HG03439 (cell line): ENCODE measurements around the gene C9.
A peak's percentile ranks its signal among the peaks of the same experiment; 100 is the strongest.
"Not testable (repeated sequence)": the region's sequence is repeated elsewhere in the genome, so short reads cannot be mapped to it uniquely, and the experiment has no call there.

Source experiments
- ATAC-seq: cut with Tn5 transposase; IDR thresholded peaks from one replicate; pipeline ENCODE4 v1.9.1; 2021; ENCODE audit warnings: mild to moderate bottlenecking, moderate library complexity; ENCODE audit not compliant: unreplicated experiment

The C9 gene

DNA sequence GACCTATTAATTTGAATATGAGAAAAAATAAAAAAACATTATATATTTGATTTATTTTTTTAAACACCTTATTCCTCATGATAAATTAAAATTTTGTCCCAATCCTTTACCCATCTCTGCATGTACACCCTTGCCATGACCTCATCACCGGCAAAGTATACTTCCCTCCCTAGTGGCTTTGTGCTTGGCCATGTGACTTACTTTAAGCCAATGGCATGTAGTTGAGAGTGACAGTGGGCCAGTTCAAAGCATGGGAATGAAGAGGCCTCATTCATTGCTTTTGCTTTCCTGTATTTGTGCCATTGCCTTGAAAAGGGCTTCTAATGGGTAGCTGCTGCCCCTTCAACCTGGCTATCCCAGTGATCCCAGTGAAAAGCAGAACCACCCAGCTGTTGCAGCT, 31.2 kb downstream of the C9 start:
- ATAC-seq = no peak

DNA sequence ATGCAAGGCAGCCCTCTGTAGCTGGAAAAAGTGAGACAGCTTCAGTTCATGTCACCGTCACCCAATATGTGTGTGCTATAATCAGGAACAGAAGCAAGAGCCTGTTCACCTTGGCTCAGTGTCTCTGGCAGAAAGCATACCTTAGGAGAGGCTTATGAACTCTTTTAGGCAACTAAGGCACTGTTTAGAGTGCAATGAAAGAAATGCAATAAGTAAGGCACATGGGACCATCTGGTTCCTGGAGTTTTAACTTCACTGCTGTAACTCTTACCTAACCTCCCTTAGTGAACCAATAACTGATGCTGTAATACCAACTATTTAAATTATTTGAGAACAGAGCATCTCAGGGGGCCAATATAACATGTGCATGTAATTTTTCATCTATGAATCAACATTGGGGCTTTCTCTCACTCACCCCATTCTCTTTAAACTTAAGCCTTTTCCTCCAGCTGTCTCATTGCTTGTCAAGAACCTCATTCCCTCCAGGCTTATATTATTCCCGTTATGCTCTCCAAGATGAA, 32.4 kb downstream of the C9 start:
- ATAC-seq = no peak

DNA sequence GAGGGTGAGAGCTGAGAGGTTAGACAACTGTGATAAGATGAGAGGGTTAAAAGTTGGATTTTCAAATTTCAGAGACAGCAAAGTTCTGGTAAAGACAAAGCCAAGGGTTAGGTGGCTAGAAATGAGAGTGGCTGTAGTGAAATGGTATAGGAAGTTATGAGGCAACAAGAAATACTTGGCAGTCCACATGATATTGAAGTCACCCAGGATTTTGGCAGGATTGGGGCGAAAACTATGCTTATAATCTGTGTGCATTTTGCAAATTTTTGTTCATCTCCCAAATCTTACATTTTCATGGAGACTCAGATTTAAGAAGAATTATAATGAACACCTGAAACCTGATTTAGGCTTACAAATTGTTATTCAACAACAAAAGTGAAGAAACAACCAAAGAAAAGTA, 35.6 kb downstream of the C9 start:
- no peak for ATAC-seq

DNA sequence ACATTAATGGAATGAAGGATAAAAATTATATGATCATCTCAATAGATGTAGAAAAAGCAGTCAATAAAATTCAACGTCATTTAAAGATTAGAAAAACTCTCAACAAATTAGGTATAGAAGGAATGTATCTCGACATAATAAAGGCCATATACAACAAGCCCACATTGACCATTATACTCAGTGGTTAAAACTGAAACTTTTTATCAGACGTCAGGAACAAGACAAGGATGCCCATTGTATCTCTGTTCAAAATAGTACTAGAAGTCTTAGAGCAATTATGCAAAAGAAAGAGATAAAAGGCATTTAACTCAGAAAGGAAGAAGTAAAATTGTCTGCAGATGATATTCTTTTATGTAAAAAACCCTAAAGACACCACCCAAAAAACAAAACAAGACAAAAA, 40.8 kb downstream of the C9 start:
- ATAC-seq = no peak

DNA sequence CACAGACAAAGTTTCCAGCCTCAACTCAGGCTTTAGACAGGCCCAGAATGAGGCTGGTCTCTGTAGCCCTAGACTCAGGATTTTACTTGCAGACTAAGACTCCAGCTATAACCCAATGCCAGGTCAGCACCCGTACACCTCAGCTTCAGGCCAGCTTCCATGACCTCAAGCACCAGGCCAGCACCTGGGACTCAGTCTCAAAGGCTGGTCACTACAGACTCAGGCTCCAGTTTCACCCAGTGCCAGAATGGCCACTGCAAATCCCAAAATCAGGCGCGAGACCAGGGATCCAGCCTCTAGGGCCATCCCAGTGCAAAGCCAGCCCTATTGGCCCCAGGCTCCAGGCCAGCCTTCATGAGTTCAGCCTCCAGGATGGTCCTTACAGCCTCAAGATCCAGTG, 44.9 kb downstream of the C9 start:
- ATAC-seq = no peak

DNA sequence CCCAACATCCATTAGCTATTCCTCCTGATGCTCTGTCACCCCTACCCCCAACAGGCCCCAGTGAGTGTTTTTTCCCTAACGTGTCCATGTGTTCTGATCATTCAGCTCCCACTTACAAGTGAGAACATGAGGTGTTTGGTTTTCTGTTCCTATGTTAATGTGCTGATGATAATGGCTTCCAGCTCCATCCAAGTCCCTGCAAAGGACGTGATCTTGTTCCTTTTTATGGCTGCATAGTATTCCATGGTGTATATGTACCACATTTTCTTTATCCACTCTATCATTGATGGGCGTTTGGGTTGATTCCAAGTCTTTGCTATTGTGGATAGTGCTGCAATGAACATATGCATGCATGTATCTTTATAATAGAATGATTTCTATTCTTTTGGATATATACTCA, 47.8 kb downstream of the C9 start:
- not testable (repeated sequence) for ATAC-seq

DNA sequence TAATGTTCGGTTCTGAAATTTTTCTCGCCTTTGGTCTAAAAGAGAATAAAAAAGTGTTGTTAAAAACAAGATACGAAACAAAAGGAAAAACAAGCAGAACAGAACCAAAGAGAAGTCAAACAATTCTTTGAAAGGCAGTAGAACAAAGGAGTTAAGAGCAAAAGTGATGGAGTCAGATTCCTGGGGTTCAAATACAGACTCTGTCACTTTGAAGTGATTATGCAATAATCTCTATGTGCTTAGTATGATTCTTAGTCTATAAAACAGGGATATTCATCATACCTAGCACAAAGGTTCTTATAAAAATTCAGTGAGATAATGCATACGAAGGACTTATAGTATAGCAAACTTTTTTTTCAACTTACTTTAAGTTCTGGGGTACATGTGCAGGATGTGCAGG, 48.3 kb downstream of the C9 start:
- ATAC-seq = no peak

DNA sequence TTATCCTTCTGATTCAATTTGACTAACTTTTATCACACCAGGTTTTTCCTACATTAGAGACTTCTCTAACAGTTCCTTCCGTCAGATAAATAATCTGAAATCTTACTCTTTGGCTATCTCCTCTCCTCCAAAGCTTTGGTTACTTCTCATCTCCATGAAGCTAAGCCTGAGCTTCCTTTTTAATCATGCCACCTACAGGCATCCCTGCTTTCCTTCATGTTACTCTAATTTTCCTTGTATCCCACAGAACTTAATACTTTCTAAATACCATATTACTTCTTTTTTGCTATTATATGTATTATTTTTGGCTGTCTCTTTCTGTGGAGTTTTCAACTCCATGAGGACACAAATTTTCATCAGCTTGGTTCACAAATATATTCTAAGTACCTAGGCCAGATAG, 49.7 kb downstream of the C9 start:
- ATAC-seq = no peak

DNA sequence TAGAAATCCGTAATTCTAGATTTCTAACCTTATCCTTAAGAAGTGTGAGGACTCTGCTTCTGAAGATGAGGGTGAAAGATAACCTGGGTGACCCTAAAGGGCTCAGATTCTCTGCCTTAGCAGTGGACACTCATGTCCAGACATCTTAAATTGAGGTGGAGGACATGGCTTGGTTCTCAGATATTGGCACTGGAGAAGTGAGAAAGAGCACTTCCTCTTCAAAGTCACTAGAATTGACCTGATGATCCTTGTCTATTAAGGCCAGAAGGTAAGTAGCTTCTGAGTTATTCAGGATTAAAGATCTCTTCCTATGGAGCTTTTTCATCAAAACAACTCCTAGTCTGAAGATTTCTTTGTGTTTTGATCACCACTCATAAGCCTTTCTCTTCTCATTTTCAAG, 54.8 kb downstream of the C9 start:
- ATAC-seq = no peak

DNA sequence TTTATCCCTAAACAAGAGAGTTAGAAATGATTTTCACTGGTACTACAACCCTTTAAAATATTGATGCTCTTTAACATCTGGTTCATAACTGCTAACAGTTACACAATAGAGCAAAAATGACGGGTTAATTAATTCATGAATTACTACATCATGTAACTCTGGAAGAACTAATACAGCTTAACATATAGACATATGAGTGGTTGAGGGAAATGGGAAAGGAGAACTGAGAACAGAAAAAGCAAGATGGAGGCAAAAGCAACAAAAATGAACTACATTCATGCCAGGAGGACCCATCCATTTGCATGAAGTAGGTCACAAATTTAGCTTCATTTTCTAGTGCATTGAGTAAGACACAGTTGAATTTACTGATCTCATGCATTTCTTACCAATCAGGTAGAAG, 61.8 kb downstream of the C9 start:
- ATAC-seq = peak; percentile 49

DNA sequence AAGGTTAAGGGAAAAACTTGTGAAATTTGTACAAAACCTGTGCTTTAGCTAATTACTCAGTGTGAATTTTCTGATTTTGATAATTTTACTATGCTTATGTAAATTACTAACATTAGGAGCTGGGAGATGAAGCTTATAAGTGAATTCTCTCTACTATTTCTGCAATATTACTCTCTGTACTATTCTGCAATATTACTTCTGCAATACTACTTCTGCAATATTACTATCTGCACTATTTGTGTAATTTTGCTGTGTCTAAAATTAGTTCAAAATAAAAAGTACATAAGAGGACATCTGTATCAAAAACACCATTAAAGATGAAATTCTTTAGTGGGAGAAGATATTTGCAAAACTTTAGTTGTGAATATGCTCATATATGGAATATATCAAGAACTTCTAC, 62.9 kb downstream of the C9 start:
- ATAC-seq = no peak

DNA sequence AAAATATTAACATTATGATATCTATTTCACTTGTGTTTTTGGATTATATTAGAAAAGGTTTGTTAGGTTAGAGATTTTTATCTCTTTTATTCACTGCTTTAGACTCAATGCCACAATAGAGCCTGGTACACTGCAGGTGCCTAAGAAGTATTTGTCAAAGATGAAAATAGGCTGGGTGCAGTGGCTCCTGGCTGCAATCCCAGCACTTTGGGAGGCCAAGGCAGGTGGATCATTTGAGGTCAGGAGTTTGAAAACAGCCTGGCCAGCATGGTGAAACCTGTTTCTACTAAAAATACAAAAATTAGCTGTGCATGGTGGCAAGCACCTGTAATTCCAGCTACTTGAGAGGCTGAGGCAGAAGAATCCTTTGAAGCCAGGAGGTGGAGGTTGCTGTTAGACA, 64.3 kb downstream of the C9 start:
- ATAC-seq = no peak

DNA sequence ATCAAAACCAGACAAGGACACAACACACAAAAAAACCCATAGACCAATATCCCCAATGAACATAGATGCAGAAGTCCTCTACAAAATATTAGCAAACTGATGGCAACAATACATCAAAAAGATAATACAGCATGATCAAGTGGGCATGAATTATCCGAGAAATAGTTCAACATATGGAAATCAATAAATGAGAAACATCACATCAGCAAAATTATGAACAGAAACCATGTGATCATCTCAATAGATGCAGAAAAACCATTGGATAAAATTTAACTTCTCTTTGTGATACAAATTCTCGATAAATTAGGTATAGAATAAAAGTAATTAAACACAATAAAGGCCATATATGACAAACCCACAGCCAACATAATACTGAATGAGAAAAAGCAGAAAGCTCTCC, 69.6 kb downstream of the C9 start:
- no peak for ATAC-seq

DNA sequence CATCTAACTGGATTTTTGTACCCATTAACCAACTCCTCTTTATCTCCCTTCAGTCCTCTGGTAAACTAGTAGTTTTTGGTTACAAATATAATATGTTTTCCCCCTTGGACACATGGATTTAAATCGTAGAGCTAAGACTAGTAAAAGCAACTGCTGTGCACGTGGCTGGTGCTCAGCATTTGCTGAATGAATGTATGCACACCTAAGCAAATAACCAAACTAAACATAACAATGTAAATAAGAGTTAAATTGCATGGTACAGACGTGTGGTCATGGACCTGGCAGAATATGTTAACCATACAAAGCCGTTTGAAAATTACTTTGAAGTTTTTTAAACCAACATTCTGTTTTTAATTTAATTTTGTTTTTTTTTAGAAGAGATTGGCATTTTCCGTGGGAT, 79.7 kb downstream of the C9 start:
- ATAC-seq = no peak

DNA sequence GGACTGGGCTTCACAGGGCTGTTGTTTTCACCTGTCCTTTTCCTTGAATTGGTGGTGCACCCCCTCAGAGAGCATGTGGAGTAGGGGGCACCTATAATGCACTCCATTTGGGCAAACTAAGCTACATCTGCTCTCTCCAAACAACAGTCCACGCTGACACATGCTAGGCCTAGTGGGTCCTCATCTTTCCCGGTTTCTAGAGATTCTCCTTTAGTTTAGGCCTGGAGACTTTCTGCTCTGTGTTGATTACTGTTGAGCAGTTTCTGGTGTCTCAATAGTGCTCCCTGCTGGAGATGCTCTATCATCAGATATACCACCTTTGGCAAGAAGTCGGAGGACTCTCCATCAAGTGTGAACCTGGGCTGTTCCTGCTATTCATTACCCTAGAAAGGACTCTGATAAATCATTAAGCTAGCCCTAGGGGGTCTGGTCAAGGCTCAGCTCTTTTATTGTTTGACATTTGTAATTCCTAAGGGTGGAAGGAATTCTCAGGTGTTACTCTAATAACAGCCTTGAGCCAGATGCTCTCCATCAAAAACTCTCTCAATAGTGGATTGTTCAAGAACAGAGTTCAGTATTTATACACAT, 81.0 kb downstream of the C9 start:
- no peak for ATAC-seq

DNA sequence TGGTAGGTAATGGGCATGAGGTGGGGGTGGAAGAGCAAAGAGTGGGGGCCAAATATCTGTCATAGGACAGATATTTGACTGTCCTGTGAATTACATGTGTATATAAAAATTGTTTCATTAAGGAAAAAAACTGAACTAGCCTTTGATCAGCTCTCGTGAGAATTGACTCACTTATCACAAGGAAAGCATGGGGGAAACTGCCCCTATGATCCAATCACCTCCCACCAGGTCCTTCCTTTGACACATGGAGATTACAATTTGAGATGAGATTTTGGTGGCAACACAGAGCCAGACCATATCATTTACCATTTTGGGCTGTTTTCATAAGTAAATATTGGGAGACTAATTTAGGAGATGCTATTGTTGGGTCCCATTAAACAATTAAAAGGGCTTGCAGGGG, 81.7 kb downstream of the C9 start:
- ATAC-seq = no peak

DNA sequence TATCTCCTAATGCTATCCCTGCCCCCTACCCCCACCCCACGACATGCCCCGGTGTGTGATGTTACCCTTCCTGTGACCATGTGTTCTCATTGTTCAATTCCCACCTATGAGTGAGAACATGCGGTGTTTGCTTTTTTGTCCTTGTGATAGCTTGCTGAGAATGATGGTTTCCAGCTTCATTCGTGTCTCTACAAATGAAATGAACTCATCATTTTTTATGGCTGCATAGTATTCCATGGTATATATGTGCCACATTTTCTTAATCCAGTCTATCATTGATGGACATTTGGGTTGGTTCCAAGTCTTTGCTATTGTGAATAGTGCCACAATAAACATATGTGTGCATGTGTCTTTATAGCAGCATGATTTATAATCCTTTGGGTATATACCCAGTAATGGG, 88.4 kb downstream of the C9 start:
- ATAC-seq = not testable (repeated sequence)

DNA sequence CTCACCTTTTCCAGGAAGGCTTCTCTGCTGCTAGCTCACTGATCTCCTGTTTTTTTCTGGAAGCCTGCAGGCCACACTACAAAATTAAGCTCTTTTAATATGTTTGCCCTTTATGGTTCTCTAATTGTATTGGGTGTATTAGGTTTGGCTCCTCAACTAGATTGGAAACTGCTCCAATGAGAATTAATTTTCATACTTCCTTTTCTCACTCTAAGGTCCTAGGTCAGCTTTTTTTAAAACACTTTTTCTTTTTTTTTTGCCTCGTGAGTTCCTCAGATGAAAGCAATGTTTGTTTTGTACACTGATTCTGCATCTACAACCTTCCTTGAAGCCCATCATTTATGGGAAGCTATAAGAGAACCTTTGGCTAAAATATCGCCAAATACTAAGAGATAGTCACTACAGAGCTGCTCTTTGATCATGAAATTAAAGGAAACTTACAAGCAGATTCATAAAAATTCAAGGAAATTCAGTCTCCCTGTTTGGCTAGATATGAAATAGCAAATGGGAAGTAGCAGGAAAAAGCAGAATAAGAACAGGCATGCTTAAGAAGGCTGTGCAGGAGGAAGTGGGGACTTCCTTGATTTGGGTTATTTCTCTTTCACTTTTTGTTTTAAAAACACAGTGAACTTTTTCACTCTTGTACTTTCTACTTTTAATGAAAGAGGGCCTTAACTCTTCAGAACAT, 89.8 kb downstream of the C9 start:
- ATAC-seq = peak; percentile 95

DNA sequence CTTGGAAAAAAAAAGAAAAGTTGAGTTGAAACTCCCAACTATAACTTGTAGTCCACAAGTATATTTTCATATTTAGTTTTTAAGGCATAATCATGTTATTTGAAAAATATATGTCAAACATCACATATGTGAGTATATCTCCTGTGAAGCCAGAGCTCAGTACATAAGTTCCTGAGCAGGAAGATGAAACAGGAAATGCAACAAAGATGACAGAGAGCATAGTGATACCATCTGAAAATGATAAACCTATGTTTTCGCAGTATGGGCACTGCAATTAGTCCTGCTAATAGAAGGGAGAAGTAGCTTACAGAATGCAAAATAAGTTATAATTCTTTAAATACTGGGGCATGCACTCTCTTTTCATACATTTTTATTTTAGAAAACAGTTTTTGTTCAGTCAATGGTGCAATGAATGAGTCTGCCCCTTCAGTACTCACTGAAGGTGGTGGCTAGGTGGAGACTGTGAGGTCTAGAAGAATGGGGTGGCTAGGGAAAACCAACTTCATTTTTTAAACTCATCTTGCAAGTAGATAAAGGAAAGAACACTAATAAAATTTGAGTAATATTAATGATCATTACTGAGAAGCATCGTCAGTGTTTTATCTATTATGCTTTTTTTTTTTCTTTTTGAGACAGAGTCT, 90.9 kb downstream of the C9 start:
- no peak for ATAC-seq

DNA sequence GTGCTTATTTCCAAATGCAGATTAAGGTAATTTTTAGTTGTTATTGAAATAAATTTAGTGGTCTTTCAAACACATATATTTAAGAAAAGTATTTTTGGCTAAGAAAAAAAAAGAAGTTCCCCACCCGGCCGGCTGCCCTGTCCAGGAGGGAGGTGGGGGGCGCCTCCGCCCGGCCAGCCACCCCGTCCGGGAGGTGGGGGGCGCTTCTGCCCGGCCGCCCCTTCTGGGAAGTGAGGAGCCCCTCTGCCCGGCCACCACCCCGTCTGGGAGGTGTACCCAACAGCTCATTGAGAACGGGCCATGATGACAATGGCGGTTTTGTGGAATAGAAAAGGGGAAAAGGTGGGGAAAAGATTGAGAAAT, 91.4 kb downstream of the C9 start:
- ATAC-seq = not testable (repeated sequence)

DNA sequence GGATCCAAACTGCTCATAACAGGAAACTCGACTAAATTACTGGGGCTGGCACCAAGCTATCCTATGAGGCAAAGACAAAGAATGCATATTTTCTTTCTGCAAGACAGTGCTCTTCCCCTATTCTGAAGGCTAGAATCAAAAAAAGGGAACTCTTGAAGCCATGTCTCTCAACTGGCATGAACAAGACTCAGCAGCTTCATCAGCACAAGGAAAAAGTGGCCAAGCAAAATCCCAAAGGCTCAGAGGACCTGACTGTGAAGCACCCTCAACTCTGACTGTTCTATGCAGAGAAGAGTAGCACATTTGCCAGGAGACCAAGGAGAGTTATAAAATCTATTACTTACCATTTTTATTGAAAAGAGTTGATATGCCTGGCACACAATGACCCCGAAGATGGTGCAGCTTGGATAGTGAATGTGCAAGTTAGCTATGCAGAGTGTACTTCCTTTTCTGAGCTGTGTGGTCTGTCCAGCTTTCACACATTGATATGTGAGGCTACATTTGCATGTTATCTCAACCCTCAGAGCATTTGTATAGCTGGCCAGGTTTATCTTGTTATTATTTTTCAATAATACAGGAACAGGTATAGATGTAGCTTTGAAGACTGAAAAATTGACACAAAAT, 94.0 kb downstream of the C9 start:
- ATAC-seq = no peak

DNA sequence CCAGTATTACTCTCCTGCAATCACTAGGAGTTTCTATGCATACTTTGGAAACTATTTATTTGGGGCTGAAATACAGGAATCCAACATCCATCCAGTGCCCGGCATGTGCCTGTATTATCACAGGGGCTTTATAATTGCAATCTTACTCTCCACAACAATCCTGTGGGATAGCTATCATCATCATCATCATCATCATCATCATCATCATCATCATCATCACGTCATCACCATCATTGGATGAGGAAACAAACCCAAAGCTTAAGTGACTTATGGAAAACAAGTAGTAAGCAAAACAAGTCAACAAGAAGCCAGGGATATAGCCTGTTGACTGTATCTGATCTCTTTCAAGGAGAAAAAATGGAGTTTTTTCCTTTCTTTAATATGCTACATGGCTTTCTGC, 97.1 kb downstream of the C9 start:
- no peak for ATAC-seq
